GM18951 (cell line): ENCODE data around the gene CDH8.

ENCODE experiments used
- POLR2A ChIP-seq: IDR thresholded peaks from 4 replicates; pipeline ENCODE4 v1.6.1; 2011; ENCODE audit warnings: mild to moderate bottlenecking; ENCODE audit not compliant: insufficient read length, insufficient read depth; ENCODE audit errors: extremely low read depth
- in situ Hi-C: fragments of 300-500 bp; cut with MboI; formaldehyde crosslinking; loops from one replicate; pipeline ENCODE4 v1.12.0; 2022; ENCODE audit warnings: low sequenced_read_pairs, mixed read lengths, inconsistent platforms; ENCODE audit not compliant: unreplicated experiment

The CDH8 gene

GRCh38 chr16:62014319-62014923 is 21.8 kb downstream of the CDH8 start:
- in situ Hi-C loops = no loop called here

GRCh38 chr16:62010186-62010585 is 26.1 kb downstream of the CDH8 start:
- no peak for TF ChIP-seq POLR2A
- in situ Hi-C loops = no loop called here

More at GRCh38 chr16:62014319-62014923, 21.8 kb downstream of the CDH8 start:
- no peak for TF ChIP-seq POLR2A

GRCh38 chr16:61998460-61998859 is 37.8 kb downstream of the CDH8 start:
- in situ Hi-C loops = no loop called here
- no peak for TF ChIP-seq POLR2A

GRCh38 chr16:61993108-61993507 is 43.1 kb downstream of the CDH8 start:
- TF ChIP-seq POLR2A = no peak
- in situ Hi-C loops = no loop called here

- in situ Hi-C loops = no loop called here
- no peak for TF ChIP-seq POLR2A
Measured at GRCh38 chr16:61987474-61988012, 48.7 kb downstream of the CDH8 start.

GRCh38 chr16:61969077-61969382 is 67.2 kb downstream of the CDH8 start:
- in situ Hi-C loops = no loop called here
- TF ChIP-seq POLR2A = no peak

GRCh38 chr16:61968242-61969076 is 67.8 kb downstream of the CDH8 start:
- in situ Hi-C loops = no loop called here
- TF ChIP-seq POLR2A = no peak

GRCh38 chr16:61957075-61957855 is 79.0 kb downstream of the CDH8 start:
- in situ Hi-C loops = no loop called here
- no peak for TF ChIP-seq POLR2A

- no peak for TF ChIP-seq POLR2A
- in situ Hi-C loops = no loop called here
Measured at GRCh38 chr16:61952841-61953240, 83.4 kb downstream of the CDH8 start.

- in situ Hi-C loops = no loop called here
- no peak for TF ChIP-seq POLR2A
Measured at GRCh38 chr16:61948414-61948813, 87.8 kb downstream of the CDH8 start.

GRCh38 chr16:61946019-61946418 is 90.2 kb downstream of the CDH8 start:
- TF ChIP-seq POLR2A = no peak
- in situ Hi-C loops = no loop called here

GRCh38 chr16:61945511-61945910 is 90.7 kb downstream of the CDH8 start:
- no peak for TF ChIP-seq POLR2A
- in situ Hi-C loops = no loop called here

GRCh38 chr16:61944004-61944403 is 92.2 kb downstream of the CDH8 start:
- in situ Hi-C loops = no loop called here
- no peak for TF ChIP-seq POLR2A
